Keratinocyte (primary cell): ENCODE measurements around the gene SPRED1. TPM values are rescaled to one million over a fixed set of nuclear protein-coding genes. Genes with fewer than 3 reads are reported as not detected.

ENCODE experiments used
- DNase-seq: peaks from one replicate; pipeline ENCODE4 v3.0.0-alpha.2; 2011; ENCODE audit warnings: low read depth, missing footprints, low spot score
- FAIRE-seq: peaks from 2 replicates; lab custom pipeline; 2011; peaks lifted over from hg19 to GRCh38; lab: Jason Lieb, UNC
- H2AFZ ChIP-seq: 2 replicates; pipeline ENCODE4 v1.6.0; 2012; ENCODE audit warnings: low read length, control low read depth, inconsistent platforms; ENCODE audit not compliant: control insufficient read depth
- H3K27ac ChIP-seq: 2 replicates; pipeline ENCODE4 v1.5.1; 2011; ENCODE audit warnings: low read length; ENCODE audit not compliant: control insufficient read depth, insufficient read depth
- H3K27me3 ChIP-seq: 3 replicates; pipeline ENCODE4 v1.6.0; 2011; ENCODE audit warnings: low read length; ENCODE audit not compliant: control insufficient read depth, insufficient read depth; ENCODE audit errors: extremely low read depth
- H3K36me3 ChIP-seq, 2 experiments: 2 replicates in 1 of 2; 3 replicates in 1 of 2; pipeline ENCODE4 v1.5.1; 2011; ENCODE audit warnings: low read length in 2 of 2, mild to moderate bottlenecking in 1 of 2; ENCODE audit not compliant: control insufficient read depth in 2 of 2, insufficient read depth in 2 of 2; ENCODE audit errors: extremely low read depth in 1 of 2
- H3K4me1 ChIP-seq: 3 replicates; pipeline ENCODE4 v1.5.1; 2011; ENCODE audit warnings: low read length; ENCODE audit not compliant: control insufficient read depth, insufficient read depth; ENCODE audit errors: extremely low read depth
- H3K4me2 ChIP-seq: 3 replicates; pipeline ENCODE4 v1.6.0; 2011; ENCODE audit warnings: low read depth, low read length; ENCODE audit not compliant: control insufficient read depth, insufficient read depth; ENCODE audit errors: extremely low read depth
- H3K4me3 ChIP-seq, 3 experiments: fragments of 200-600 bp in 1 of 3; sonication (generic) in 1 of 3; 2 replicates in 2 of 3; 3 replicates in 1 of 3; pipeline ENCODE4 v1.5.1; 2011 to 2016; ENCODE audit warnings: low read length in 3 of 3, mild to moderate bottlenecking in 3 of 3, control low read depth in 2 of 3, inconsistent platforms in 1 of 3, low read depth in 1 of 3, mixed read lengths in 1 of 3, mixed run types in 1 of 3, moderate library complexity in 1 of 3; ENCODE audit not compliant: control insufficient read depth in 2 of 3, insufficient read depth in 2 of 3; ENCODE audit errors: extremely low read depth in 1 of 3
- H3K79me2 ChIP-seq: 2 replicates; pipeline ENCODE4 v1.6.0; 2012; ENCODE audit warnings: low read length; ENCODE audit not compliant: control insufficient read depth, insufficient read depth
- H3K9ac ChIP-seq: 3 replicates; pipeline ENCODE4 v1.6.0; 2011; ENCODE audit warnings: low read length; ENCODE audit not compliant: control insufficient read depth, insufficient read depth; ENCODE audit errors: extremely low read depth
- H3K9me1 ChIP-seq: 3 replicates; pipeline ENCODE4 v1.6.0; 2011; ENCODE audit warnings: low read length; ENCODE audit not compliant: control insufficient read depth, insufficient read depth; ENCODE audit errors: extremely low read depth
- H3K9me3 ChIP-seq: 2 replicates; pipeline ENCODE4 v1.5.1; 2012; ENCODE audit warnings: low read depth, low read length; ENCODE audit not compliant: control insufficient read depth
- H4K20me1 ChIP-seq: 3 replicates; pipeline ENCODE4 v1.6.0; 2011; ENCODE audit warnings: low read length; ENCODE audit not compliant: control insufficient read depth, insufficient read depth; ENCODE audit errors: extremely low read depth
- EZH2 ChIP-seq: IDR thresholded peaks from one replicate; pipeline ENCODE4 v1.6.1; 2012; ENCODE audit warnings: inconsistent platforms, mild to moderate bottlenecking, low read length, moderate library complexity
- dilution Hi-C: fragments of 300-500 bp; cut with MboI; formaldehyde crosslinking; loops from one replicate; pipeline ENCODE4 v1.7.0; 2020; ENCODE audit warnings: low sequenced_read_pairs; ENCODE audit not compliant: extremely low pct_ligation_motif_present
- polyA plus RNA-seq, 5 experiments: library from polyadenylated mRNA; depleted of rRNA in 3 of 5; stranded (reverse) in 3 of 5; stranded (forward) in 1 of 5; unstranded in 1 of 5; fragments of >200 nt; gene quantifications; 1 replicate in 1 of 5; 2 replicates in 3 of 5; 3 replicates in 1 of 5; pipeline versions ENCODE4 v1.2.1 to v1.2.3, GENCODE V29; 2011 to 2012; ENCODE audit warnings: missing spikeins in 2 of 5, low read depth in 1 of 5, low replicate concordance in 1 of 5
- TF ChIP-seq, protein P1 (sequence below), 3 experiments: IDR thresholded peaks in 1 of 3; conservative IDR thresholded peaks in 1 of 3; optimal IDR thresholded peaks in 1 of 3; 2 replicates in 2 of 3; 3 replicates in 1 of 3; pipeline versions ENCODE3 to v1.5.1; 2011; ENCODE audit warnings: low read length in 3 of 3, mild to moderate bottlenecking in 3 of 3, moderate library complexity in 2 of 3, control low read depth in 1 of 3, inconsistent platforms in 1 of 3; ENCODE audit not compliant: insufficient read depth in 2 of 3; ENCODE audit errors: extremely low read depth in 1 of 3

Gene SPRED1
- polyA plus RNA-seq, 1 donor (not counting 4 experiments of a cell fraction or from before 2014, with no cell fraction given), result 11.5 TPM

- dilution Hi-C loops, result loop anchor here (25.0 kb wide), 1 partner anchor 355 kb away; no protein-coding TSS in a partner anchor
- H3K4me3 ChIP-seq, result no peak overlapping the region
- no peaks in the 10 kb centered on the region for H3K9me3 ChIP-seq
- no peak overlapping the region for H2AFZ ChIP-seq
- H3K27ac ChIP-seq, result no peak overlapping the region
- H4K20me1 ChIP-seq, result no peaks in the 10 kb centered on the region
- H3K9ac ChIP-seq, result no peak overlapping the region
- H3K27me3 ChIP-seq, result no peaks in the 10 kb centered on the region
- DNase-seq, result no peak
- no peaks in the 10 kb centered on the region for H3K36me3 ChIP-seq
- FAIRE-seq, result no peak
- TF ChIP-seq EZH2, result no peak
- TF ChIP-seq, protein P1, sequence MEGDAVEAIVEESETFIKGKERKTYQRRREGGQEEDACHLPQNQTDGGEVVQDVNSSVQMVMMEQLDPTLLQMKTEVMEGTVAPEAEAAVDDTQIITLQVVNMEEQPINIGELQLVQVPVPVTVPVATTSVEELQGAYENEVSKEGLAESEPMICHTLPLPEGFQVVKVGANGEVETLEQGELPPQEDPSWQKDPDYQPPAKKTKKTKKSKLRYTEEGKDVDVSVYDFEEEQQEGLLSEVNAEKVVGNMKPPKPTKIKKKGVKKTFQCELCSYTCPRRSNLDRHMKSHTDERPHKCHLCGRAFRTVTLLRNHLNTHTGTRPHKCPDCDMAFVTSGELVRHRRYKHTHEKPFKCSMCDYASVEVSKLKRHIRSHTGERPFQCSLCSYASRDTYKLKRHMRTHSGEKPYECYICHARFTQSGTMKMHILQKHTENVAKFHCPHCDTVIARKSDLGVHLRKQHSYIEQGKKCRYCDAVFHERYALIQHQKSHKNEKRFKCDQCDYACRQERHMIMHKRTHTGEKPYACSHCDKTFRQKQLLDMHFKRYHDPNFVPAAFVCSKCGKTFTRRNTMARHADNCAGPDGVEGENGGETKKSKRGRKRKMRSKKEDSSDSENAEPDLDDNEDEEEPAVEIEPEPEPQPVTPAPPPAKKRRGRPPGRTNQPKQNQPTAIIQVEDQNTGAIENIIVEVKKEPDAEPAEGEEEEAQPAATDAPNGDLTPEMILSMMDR (optimal IDR thresholded peaks at IDR 0.05 in 1 of 3, IDR thresholded peaks at IDR 0.05 in 1 of 3, conservative IDR thresholded peaks at IDR 0.05 in 1 of 3; ENCODE audit: extremely low read depth in 1 of 3, insufficient read depth in 2 of 3, low read length in 3 of 3), result no peak
- no peak overlapping the region for H3K4me2 ChIP-seq
- H3K4me1 ChIP-seq, result no peaks in the 10 kb centered on the region
- no peaks in the 10 kb centered on the region for H3K9me1 ChIP-seq
- no peaks in the 10 kb centered on the region for H3K79me2 ChIP-seq
Observed at GRCh38 chr15:38367476-38367875, 114.8 kb downstream of the SPRED1 start.

DNA sequence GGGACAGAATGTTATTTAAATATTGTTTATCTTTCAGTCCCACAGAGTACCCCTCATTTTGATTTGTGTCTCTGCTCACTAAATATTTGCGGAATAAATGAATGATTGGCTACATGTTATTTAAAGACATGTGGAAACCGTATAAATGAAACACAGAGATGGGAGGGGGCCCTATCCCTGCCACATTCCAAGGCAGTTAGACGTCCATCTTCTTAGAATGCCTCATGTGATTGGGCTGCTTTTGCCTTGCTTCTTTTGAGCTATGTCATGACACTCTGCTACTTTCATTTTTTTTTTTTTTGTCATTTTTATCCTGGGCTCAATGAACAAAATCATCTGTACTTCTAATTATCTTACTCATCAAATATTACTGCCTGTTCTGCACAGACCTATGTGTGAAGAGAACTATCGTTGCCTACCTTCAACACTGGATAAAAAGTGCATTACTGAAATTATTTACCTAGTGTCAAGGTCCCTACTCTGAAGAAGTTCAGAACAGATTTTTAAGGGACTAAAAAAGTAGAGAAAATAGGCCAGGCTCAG lies 117.4 kb downstream of the SPRED1 start:
- no peaks in the 10 kb centered on the region for H3K9me1 ChIP-seq
- no peak overlapping the region for H3K27ac ChIP-seq
- no peaks in the 10 kb centered on the region for H3K9me3 ChIP-seq
- no peaks in the 10 kb centered on the region for H3K36me3 ChIP-seq
- no peak overlapping the region for H3K9ac ChIP-seq
- no peak overlapping the region for H3K4me3 ChIP-seq
- dilution Hi-C loops, result loop anchor here (25.0 kb wide), 1 partner anchor 358 kb away; no protein-coding TSS in a partner anchor
- DNase-seq, result no peak
- no peak overlapping the region for H2AFZ ChIP-seq
- H3K79me2 ChIP-seq, result no peaks in the 10 kb centered on the region
- TF ChIP-seq EZH2, result no peak
- TF ChIP-seq, protein P1 (optimal IDR thresholded peaks at IDR 0.05 in 1 of 3, IDR thresholded peaks at IDR 0.05 in 1 of 3, conservative IDR thresholded peaks at IDR 0.05 in 1 of 3; ENCODE audit: extremely low read depth in 1 of 3, insufficient read depth in 2 of 3, low read length in 3 of 3), result no peak
- no peaks in the 10 kb centered on the region for H4K20me1 ChIP-seq
- H3K27me3 ChIP-seq, result no peaks in the 10 kb centered on the region
- FAIRE-seq, result no peak
- H3K4me2 ChIP-seq, result no peak overlapping the region
- H3K4me1 ChIP-seq, result no peaks in the 10 kb centered on the region
